ENCODE measurements around the gene DHX15.

The DHX15 gene

DNA sequence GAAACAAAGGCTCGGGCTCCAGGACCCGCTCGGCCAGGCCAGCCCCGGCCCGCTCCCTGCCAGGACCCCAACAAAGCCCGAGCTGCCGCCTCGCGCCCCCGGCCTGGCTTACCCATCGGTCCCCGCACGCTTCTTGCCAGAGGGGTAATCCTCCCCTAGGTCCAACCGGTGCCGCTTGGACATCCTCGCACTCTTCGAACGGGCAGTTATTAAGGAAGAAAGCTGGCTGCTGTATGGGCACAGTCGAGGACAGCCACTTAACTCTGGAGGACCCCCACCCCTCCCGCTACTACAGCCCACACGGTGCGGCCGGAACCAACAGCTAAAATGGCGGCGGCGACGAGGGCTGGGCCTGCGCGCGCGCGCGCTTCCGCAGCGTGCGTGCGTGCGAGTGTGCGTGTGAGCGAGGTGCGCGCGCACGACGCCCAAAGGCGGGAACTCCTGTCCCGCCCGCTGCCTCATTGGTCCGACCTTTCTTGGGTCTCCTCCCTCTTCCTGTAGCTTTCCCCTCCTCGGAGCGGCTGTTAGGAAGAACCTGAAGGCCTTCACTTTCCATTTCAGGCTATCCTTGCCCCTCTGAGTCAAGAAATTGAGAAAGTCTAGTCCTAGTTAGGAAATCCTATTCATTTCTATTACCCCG lies at the start of gene DHX15:
Gene DHX15 (minus strand): TSS at position 344 of the 640 bp plus-strand sequence. CDS start 161 bp downstream, at position 183.
- ATAC-seq: peak; percentile 94 to 96

DNA sequence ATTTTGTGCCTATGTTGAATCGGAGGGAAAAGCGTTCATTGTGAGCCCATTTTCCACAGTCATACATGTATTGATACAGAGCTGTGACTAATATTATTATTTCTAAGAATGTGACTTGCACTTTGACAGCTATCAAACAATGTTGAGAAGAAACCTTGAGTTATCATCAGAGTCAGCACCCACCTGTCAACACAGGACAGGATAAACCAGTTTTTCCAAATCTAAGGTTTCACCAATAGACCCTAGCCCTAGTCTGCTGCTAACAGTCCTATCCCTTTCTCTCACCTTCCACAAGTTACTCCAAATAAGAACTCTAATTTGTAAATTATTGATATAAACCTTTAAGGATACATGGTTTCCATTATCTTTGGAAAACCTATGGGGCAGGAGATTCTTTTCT lies 47.7 kb upstream of the DHX15 start:
- ATAC-seq: no peak

DNA sequence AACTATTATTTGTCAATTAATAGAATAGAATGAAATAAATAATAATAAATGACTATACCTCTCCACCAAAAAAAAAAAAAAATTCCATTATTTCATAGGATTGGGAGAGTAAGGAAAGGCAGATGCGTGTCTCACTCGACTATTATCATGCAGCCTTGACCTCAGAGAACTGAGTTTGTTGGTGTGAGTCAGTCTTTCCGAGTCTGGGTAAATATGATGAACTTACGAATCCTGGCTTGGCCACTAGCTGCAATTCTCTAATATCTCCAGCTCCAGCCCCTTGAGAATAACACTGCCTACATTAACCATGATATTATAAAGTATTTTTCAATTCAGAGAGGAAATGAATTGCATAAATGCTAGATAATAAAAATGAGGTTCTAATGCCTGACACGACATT lies 46.6 kb upstream of the DHX15 start:
- no peak for ATAC-seq

DNA sequence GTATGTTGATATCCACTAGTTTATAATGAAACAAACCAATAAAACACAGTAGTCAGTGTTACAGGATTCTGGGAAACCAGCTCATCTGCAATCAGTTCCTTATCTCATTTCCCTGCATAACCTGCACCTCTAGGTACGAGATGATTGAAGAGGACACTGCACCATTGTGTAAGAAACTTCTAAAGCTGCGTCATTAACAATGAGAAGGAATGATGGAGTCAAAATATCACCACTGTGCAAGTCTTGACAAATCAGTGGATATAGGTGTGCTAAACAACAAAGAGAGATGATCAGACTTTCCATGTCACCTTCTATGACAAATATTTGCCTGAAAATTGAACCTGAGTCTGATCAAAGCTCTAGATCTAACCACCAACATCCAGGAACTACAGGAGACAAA lies 40.7 kb upstream of the DHX15 start:
- no peak for ATAC-seq

DNA sequence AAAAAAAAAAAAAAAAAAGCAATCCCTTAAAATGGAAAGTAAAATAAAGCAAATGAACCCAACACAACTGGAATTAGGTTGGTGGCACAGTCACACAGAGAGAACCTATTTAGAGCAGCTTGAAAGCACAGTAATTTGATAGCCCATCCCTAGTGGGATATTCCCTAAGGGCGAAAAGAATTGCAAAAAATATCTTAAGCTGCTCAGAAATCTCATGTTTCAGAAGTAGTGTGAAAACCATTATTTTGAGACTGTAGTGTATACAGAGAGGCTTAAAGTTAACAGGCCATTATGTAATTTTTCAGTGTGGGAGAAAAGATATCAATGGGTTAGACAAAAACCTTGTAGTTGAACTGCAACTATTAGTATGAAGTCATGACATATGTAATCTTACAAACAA lies 40.0 kb upstream of the DHX15 start:
- ATAC-seq: no peak

DNA sequence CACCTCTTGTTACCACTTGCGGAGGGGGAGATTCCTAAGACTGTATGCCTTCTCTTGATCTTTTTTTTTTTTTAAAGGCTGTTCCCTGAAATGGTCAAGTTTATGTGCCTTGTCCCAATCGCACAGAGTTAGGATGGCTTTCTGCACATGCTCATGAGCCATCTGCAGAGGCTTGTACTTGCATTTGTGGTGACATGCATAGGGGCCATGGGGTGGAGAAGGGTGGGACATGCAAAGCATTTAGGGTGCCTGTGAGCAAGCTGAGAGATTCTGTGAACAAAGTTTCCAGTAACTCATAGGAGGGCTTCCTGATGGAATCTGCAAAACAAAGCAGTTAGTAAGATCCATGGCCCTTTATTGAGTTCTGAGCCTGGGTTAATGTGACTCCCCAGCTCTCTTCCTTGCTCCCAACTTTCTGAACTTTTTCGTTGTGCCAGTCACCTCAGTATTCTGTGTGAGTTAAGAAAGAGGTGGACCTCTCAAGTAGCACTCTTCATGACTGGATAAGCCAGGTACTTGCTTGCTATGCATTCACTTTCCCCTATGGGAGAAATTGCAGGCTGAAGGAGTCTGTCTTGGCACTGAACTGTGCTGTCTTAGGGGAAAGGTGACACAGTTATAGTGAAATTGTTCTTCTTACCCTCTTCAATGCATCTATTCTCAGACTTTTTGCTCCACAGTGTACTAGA lies 37.9 kb upstream of the DHX15 start:
- no peak for ATAC-seq

DNA sequence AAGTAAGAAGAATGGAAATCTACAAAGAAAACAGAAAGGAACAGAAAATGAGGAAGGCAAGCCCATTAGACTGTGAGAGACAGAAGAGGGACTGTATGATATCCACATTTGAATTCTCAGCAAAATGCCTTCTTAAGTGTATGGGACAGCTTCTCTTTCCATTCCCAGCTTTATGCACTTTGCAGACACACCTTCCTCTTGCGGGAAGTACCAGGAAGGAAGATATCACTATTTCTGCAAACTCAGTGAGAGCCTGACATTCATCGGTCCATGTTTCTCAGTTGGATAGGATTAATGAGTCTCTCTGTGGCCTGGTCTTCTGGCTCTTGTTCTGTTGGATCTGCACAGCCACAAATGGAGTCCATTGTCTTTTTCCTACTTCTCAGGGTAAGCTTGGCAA lies 31.6 kb upstream of the DHX15 start:
- ATAC-seq: no peak

DNA sequence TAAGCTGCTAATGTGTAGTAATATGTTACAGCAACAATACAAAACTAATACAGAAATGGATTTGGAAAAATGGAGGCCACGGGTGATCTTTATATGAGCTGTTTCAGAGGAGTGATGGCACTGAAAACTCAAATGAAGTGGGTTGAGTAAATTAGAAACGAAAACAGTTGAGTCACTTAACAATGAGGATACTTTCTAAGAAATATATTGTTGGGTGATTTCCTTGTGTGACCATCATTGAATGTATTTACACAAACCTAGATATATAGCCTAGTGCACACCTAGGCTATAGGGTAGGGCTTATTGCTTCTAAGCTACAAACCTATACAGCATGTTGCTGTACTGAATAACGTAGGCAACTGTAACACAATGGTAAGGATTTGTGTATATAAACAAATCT lies 30.5 kb upstream of the DHX15 start:
- peak; percentile 51 to 62 for ATAC-seq

DNA sequence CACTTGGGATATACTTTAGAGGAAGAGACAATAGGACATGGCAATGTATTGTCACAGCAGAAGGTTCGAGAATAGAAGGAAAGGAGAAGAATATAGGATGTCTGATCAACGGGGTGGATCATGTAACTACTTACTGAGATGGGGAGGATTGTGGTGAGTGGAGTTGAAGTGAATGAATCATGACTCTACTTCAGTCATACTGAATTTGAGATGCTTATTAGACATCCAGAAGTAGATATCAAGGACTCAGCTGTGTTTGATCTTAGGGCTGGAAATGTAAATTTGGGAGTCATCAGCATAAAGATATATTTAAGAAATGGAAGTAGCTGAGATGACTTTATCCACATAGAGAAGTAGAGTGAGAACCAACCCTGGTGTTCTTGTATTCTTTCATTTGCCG lies 29.1 kb upstream of the DHX15 start:
- ATAC-seq: no peak

DNA sequence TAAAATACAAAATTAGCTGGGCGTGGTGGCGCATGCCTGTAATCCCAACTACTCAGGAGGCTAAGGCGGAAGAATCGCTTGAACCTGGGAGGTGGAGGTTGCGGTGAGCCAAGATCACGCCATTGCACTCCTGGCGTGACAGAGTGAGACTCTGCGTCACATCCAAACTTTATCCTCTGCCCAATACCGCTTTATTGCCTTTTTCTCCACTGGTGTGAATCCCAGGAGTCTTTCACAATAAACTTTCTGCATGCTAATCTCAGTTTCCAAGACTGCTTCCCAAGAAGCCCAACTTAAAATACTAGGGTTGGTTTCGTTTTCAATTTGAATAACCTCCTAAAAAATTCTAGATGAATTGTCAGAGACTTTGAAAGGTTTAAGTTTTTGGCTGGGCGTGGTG lies 27.2 kb upstream of the DHX15 start:
- ATAC-seq: no peak

DNA sequence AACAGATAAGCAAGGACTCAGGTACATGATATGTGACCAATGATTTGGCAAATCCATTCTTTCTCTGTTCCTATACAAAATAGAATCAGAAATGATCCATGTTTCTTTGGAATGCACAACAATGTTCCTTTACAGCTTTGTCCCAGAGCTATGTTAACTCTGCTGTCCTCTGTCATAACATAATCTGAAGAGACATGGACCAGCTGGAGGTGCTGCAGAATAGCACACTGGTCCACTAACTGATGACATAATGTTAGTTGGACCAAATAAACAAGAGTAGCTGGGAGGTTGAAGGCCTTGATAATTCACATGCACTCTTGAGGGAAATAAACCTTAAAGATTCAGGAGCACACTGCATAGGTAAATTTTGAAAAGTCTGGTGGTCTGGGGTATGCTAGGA lies 23.0 kb upstream of the DHX15 start:
- ATAC-seq: no peak

DNA sequence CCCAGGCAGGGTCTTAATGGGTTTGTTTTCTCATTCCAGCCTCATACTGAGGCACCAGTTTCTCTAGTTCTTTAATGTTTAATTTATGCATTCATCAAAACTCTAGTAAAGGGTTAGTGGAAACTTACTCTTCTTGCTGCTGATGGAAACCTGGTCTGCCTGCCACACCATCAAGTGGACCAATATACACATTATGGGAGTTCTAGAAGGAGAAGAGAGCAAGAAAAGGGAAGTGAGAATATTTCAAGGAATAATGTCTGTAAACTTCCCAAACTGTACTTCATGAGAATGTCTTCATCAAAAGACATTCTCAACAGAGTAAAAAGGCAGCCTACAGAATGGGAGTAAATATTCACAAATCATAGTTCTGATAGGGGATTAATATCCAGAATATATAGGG lies 20.9 kb upstream of the DHX15 start:
- ATAC-seq: no peak

DNA sequence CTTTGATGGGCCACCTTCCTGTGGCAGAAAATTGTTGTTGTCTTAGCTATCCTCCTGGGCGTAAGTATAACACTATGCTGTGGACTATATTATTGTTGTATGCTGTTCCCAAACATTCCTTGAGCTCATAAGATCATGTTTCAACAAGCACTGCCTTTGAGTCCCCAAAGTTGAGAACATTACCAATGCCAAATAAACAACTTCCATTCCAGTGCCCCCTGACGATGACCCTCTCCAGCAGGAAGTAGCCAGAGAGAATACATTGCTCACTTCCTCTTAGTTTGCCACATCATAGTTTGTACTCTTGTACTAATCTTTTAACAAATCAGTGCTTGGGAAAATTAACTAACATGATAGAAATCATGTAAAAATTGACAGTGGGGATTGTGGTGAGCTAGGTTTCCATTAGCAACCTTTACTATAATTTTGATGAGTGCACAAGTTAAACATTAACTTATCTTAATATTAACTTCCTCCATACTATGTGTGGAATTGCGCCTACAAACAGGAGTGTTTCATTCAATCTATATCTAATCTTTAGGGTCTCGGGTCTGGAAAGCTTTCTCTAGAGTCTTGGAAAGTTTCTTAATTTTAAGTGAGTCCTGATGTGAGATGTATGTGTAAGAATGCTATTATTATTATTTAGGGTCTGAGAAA lies 20.3 kb upstream of the DHX15 start:
- no peak for ATAC-seq

DNA sequence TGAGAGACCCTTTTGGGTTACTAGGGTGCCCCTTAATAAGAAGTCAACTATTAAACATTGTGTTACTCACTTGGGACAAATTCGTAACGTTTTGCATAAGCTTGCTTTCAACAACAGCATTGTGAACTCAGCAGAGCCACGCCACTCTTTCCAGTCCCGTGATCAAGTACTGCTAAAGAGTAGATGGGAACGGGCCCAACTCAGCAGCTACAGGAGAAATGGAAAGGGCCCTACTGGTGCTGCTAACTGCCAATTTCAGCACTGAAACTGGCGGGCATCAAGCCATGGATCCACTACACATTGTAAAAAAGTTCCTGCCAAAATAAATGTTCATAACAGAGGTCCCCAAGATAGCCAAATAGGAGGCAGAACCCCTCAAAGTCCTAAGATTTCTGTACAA lies 19.0 kb upstream of the DHX15 start:
- ATAC-seq: no peak

DNA sequence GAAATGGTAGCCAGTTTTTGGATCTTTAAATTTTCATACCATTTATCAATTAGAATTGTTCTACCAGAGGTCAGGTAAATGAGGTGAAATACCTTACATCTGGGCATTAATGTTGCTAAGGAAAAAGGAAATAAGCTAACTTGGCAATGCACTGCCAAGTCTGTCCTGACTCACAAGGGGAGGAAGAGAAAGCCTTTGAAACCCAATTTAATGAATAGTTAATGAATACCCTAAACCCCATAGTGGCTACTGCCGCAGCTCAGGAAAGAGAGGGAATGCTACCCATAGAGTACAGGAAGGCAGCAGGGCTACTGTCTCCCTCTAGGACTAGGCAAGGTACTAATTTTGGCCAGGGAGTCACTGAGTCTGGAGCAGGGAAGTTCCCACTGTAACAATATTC lies 16.8 kb upstream of the DHX15 start:
- ATAC-seq: no peak

DNA sequence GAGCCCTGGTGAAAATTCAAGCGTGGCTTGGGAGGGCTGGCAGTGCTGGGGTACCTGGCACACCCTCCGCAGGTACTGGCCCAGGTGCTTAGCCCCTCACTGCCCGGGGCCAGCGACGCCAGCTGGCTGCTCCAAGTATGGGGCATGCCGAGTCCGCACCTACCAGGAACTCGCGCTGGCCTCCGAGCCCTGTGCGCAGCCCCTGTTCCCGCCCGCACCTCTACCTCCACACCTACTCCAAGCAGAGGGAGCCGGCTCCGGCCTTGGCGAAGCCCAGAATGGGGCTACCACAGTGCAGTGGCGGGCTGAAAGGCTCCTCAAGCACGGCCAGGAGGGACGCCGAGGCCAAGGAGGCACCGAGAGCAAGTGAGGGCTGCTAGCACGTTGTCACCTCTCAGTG lies 14.9 kb upstream of the DHX15 start:
- ATAC-seq: no peak

DNA sequence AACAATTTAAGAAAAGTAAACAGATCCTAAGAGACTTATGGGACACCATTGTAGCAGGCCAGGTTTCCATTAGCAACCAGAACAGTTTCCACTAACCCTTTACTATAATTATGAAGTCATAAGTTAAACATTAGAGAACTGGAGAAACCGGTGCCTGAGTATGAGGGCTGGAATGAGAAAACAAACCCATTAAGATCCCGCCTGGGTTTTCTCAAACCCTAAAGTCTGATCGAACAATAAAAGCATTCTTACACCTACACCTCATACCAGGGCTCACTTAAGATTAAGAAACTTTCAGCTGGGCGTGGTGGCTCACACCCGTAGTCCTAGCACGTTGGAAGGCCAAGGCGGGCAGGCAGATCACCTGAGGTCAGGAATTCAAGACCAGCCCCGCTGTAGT lies 13.7 kb upstream of the DHX15 start:
- ATAC-seq: no peak

DNA sequence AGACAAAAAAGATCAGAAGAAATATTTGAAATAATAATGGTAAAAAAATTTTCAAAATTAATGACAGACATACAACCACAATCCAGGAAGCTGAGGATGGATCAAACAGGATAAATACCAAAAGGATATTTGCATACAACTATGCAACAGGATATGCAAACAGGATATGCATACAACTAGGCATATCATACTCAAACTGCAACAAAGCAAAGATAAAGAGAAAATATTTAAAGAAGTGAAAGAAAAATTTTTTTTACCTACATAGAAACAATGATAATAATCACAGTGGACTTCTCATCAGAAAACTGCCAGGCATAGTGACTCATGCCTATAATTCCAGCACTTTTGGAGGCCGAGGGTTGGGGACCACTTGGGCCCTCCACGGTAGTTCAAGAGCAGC lies 11.3 kb upstream of the DHX15 start:
- no peak for ATAC-seq

DNA sequence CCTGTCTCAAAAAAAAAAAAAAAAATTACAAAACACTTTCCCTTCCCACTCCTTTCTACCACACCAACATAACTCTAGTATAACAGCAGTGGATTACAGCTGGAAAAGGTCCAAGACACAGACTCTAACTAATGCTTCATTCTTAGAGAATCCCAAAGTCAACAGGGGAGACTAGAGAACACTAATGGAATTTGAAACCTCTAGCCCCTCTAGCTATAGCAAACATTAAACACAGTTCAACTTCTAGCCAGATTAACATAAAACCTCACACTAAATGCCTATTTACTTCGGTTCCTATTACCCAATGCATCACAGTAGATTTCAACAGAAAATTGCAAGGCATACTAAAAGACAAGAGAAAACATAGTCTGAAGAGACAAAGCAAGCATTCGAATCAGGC lies 10.5 kb upstream of the DHX15 start:
- no peak for ATAC-seq

DNA sequence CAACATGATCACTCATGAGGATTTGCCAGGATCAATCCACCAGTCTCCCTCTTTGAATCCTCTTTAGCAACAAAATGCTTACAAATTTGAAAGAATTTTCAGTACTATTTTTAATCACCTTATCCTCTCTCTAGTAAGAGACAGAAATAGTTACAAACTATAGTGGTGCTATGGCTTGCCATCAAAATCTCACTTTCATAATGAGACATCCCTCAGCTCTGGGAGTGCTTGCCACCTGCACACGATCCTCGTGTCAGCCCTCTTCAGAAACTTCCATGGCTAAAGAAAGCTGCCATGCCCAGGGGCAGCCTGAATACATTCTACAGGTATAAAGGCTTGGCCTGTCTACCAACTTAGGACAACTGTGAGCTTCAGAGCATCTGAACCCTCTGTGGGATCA lies 5.1 kb upstream of the DHX15 start:
- no peak for ATAC-seq

DNA sequence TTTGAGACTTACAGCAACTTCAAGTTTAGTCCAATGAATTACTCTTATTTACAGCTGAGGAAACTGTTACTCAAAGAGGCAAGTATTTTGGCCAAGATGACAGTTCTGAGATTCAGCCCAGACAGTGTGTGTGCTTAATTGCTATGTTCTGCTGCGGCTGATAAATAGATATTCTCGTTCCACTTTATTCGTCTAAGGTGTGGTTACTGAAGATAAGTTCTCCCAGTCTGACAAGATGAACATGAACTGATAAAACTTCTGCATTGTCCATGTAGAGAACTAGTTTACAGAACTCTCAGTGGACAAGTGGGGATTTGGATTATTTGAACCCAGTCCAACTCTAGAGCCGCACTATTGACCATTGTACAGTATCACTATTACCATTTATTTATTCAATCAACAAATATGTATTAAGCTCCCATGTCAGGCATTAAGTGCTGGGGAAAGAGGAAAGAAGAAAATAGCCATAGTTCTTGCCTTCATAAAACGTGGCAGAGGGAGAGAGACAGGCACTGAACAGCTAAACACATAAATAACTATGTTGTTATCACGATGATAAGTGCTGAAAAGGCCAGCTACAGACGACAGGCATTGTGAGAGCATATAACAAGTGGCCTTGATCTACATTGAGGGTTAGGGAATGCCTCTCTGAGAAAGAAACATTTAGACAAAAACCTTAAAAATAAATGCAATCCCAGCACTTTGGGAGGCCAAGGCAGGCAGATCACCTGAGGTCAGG lies 4.0 kb upstream of the DHX15 start:
- no peak for ATAC-seq

DNA sequence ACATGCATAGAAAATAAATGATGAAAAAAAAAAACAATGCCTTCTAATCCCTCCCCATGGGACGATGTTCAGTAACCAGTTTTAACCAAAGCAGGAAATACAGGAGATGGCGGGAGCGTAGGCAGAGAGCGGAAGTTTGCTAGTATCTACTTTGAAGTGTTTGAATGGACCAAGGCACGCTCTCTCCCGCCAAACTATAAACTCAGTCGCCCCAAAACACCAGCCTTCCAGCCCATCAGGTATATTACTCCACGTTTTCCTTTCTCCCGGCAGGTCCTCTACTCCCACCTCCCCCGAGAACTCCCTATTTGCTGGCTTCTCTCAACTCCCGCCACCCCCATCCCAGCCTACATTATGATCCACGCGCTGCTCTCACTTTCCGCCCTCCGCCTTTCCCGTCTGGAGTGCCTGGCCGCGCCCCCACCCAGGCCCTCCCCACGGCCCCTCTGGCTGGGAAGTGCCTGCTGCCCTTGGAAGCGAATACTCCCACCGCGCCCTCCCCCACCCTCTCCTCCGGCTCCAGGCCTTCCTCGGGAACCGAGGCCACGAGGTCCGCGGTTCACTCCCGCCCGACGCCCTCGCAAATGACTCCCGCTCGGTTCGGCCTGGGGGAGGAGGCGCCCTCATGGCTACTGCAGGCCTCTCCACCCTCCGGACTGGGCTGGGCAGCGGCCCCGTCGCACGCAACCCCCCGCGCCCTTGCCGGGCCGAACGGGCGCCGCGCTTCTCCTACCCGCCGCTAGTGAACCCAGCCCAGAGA lies 723 bp downstream of the DHX15 start:
- ATAC-seq: peak; percentile 8
